H1 (cell line): ENCODE results near the gene ARHGAP6. TPM values are rescaled to one million over a fixed set of nuclear protein-coding genes. Genes with fewer than 3 reads are reported as not detected.

Source experiments
- CHD7 ChIP-seq: fragments of 300-600 bp; sonication (generic); IDR thresholded peaks from 2 replicates; pipeline ENCODE4 v1.7.1; 2012; ENCODE audit warnings: low read length, moderate library complexity, mild to moderate bottlenecking, inconsistent platforms; ENCODE audit not compliant: insufficient replicate concordance
- POLR2AphosphoS5 ChIP-seq: IDR thresholded peaks from 2 replicates; pipeline ENCODE4 v1.6.1; 2011; ENCODE audit warnings: low read depth, low read length
- polyA plus RNA-seq, 7 experiments: library from polyadenylated mRNA; depleted of rRNA in 3 of 7; stranded (reverse) in 5 of 7; unstranded in 2 of 7; fragments of >200 nt in 5 of 7; fragments of 200-250 nt in 2 of 7; gene quantifications; 1 replicate in 5 of 7; 2 replicates in 1 of 7; 4 replicates in 1 of 7; pipeline versions ENCODE4 v1.2.1 to v1.2.3, GENCODE V29; 2011 to 2013; ENCODE audit warnings: missing spikeins in 2 of 7, mixed read lengths in 2 of 7
- total RNA-seq: library from RNA; stranded (reverse); fragmentation: NEBNext Ultra II Directional; extraction: Animal tissue kit (Norgen Biotek cat#: 25700); gene quantifications from 2 replicates; pipeline ENCODE4 v1.2.1, GENCODE V29; 2021

ARHGAP6 gene
- total and polyA plus RNA-seq, 2 of the 8 experiments (the other 6 are each of a cell fraction or from before 2014, with no cell fraction given) = 0.35 to 0.82 TPM

GRCh38 chrX:11446949-11447348 lies 218.8 kb downstream of the ARHGAP6 start (continued):
- TF ChIP-seq CHD7 (no peak), POLR2AphosphoS5 (no peak)
